ENCODE measurements around the gene NPLOC4.

Gene NPLOC4

DNA sequence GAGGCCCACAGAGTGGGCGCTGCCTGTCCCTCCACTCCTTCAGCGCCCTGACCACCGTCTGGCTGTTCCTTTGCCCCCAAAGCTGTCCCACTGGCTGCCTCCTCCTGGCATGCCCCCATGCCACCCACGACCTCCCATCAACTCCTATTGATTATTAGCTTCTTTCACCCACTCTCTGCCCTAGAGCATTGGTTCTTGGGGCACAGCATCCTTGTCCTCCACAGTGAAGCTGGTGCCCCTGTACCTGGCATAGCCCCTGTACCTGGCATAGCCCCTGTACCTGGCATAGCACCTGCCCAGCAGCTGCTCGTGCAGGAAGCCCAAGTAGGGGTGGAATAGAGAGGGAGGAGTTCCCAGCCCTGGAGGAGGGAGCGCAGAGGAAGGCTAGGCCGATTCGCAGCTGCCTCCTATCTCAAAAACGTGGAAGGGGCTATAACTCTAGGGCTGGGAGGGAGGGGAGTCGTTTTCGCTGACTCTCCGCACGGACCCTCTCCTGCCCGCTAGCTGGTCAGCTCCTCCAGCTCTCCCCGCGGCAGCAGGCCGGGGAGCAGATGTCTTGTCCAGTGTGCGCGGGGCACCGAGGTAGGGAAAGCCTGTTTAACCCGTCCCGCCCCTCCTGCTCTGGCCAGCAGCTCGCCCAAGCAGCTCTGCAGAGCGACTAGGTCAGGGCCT is 118.7 kb downstream of the NPLOC4 start:
- no peak for DNase-seq (ENCODE audit: low spot score)

DNA sequence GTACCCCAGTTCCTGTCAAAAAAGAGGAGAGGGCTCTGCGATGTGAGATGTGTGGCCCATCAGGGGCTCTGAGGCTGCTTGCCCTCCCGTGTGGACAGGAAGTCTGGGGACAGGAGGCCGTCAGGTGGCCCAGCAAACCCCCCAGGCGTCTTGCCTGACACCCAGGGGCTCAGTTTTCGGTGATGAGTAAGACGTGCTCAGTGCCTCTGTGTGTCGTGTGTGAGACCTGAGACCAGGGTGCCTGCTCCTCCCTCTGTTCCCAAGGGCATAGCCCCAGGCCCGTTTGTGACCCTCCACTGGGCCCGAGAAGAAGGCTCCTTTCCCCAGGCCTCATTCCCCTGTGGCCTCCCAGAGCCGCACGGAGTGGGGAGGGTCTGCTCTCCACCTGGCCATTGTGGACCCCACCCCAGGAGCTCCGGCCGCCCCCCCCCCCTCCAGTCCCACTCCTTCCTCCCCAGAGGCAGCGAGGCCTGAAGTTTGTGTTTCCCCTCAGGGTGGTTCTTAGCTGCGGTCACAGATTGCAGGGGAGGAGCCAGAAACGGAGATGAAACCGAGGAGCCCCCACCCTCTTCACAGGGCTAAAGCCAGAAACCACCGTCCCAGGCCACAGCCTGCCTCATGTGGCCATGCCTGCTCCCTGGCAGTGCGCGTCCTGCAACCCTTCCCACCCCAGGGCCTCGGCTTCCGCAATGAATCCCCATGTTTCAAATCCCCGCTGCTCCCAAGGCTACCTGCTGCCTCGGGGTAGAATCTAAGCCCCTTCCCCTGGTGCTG is 119.4 kb downstream of the NPLOC4 start:
- DNase-seq (ENCODE audit: low spot score): no peak

DNA sequence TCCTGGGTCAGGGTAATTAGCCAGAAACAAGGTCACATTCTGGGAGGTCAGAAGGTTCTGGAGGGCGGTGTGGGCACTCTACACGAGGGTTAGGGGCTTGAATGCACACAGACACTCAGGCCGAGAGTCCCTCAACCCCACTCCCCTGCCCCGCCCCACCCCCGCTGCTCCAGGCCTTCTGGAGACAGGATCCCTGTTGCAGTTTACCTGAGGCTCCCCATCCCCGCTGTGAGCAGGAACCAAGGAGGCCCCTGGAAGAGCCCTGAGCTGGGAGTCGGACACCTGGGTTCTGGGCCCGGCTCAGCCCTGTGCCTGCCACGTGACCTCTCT is 119.9 kb downstream of the NPLOC4 start:
- DNase-seq (ENCODE audit: low spot score): no peak

DNA sequence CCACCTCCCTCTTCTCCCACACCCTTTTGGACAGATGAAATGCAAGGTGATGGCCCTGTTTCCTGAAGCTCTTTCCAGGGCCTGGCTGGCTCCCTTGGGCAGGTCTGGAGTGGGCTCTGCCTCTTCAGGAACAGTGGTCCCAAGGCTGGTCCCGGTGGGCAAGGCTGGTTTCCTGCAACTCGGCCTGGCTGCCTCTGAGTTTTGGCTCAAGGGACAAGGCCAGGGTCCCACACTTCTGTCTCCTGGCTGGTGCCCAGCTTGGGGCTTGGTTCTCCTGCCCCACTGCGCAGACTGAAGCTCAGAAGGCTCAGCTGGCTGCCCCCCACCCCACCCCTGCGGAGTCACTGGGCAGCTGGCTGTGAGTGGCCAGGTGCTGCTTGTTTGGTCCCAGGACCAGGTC is 120.5 kb downstream of the NPLOC4 start:
- DNase-seq (ENCODE audit: low spot score): no peak

DNA sequence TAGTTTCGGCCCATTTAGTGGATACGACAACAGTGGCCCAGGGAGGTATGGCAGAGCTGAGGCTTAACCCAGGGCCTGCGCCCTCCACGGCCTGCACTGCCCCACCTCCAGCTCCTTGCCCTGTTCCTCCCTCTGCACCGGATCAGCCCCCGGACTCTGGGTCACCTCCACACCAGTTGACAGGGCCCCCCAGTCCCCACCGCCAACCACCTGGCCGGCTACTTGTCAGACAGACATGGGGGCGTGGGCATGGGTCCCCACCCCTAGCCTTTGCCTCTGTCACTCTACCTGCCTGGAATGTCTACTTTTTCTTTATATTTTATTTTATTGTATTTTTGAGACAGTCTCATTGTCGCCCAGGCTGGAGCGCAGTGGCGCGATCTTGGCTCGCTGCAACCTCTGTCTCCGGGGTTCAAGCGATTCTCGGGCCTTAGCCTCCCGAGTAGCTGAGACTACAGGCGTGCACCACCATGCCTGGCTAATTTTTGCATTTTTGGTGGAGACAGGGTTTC is 121.3 kb downstream of the NPLOC4 start:
- DNase-seq (ENCODE audit: low spot score): no peak

DNA sequence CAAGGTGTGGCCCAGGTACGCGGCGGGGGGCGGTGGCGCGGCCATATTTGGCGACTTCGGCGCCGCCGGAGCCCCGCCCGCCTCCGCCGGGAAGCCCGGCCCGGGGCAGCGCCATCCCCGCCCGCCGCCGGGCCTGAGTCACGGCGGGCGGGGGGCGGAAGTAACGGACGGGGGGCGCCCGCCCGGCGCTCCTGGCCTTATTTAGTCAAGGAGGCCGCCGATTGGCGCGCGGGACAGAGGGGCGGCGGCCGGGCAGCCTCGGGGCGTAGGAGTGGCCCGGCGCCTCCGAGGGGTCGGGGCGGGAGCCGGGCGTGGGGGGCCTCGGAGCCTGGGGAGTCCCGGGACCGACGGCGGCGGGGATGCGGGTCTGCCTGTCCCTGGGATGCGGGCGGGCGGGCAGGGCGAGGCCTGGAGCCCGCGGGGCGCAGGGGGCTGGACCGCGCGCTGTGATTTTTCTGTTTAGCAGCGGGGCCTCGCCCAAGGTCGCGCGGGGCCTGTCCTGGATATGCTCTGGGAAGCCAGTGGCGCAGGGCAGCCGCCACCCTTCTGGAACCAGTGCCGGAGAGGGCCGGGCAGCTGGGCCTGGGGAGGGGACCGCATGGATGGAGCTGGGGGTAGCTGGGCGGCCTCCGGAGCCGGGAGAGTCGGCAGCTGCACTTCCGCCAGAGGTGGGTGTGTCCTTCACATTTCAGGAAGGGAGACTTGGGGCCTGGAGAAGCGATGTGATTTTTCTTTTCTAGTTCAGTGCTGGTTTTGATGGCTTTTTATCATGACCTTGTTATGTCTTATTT is 122.0 kb downstream of the NPLOC4 start:
- DNase-seq (ENCODE audit: low spot score): peak; percentile 72

DNA sequence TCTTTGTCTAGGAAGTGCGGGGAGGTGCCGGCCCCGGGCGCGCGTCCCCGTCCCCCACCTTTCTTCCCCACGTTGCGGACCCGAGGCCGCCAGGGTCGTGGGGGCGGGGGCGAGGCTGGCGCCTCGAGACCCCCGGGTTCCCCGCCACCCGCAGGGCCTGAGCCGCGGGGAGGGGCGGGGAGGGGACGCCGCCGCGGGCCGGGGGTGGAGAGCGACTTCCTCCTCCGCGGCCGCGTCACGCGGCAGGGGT is 122.5 kb downstream of the NPLOC4 start:
- DNase-seq (ENCODE audit: low spot score): no peak

DNA sequence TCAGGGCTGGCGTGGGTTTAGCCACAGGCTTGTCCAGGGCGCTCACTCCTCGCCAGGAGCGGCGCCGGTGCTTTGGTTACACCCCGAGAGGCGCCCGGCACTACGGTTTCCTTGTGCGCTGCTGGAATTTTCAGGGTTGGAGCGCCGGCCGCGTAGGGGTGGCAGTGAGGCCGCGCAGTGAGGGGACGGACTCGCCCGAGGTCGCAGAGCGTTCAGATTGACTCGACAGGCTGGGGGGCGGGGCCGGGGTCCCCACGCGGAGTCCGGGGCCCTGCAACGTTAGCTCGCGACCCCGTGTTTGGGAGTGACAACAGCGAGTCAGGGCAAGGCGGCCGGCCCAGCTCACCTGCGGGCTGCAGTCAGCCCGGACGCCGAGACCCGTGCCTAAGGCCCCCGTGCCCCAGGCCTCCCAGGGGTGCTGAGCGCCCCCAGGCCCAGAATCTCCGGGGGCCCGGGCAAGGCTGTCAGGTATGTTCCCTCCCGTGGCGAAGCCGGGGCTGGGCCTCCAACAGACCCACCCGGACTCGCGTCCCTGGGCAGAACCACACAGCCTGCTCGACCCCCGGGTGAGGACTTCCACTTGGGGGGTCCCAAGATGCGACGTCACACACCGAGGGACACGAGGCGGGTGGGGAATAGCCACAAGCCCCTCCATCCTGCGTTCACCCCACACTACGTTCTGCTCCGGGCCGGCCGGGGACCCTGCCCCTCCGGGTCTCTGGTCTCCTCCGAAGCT is 123.0 kb downstream of the NPLOC4 start:
- no peak for DNase-seq (ENCODE audit: low spot score)

DNA sequence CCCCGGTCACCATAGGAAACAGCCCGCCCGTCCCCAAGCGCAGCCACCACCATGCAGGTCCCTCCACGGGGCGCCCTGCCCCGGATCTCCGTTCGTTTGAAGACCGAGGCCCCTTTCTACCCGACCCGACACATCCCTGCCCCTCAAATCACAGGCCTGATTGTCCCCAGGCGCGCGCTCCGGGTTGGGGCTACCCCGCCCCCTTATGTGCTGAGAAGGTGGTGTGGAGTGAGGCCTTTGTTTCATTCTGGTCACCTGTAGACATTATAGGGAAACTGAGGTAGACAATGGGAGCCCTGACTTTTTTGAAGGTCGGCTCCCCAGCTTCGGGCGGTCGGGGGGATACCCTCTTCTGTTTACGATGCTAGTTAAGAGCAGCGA is 123.5 kb downstream of the NPLOC4 start:
- peak; percentile 46 for DNase-seq (ENCODE audit: low spot score)

DNA sequence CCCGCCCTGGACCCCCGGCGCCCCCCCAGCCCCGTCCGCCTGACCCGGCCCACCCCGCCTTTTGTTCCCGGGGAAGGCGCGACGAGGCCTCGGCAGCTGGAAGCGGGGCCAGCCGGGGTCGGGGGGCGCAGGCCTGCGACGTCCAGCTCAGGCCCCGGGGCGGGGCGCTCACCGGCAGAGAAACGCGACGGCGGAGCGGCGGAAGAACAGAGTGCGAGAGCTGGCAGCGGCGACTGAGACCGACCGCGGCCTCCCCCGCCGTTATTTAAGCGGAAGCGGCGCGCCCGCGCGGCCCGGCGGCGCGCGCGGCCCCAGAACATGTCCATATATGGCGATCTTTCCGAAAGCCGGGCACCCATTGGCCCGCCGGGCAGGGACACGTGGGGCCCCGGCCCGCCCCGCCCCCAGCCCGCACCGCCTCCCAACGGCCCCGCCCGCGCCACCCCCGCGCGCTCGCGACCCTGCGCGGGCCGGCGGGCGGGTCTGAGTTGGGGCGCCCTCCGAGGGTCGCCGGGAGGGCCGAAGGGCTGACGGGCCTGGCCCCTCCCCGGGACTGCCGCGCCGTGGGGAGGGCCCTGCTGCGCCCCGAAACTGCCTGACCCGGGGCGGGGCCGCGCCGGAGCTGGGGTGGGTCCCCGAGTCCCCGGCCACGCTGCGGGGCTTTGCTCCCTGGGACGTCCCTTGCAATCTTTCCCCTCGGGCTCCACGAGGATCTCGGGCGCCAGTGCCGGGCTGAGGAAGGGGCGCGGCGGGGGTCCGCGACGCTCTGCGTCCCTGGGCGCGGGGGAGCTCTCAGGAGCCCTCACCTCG is 124.1 kb downstream of the NPLOC4 start, which contains the start of gene ACTG1:
Gene ACTG1 (minus strand): TSS at position 238 of the 810 bp plus-strand sequence. CDS start 445 bp downstream, outside the sequence.
- DNase-seq (ENCODE audit: low spot score): no peak

DNA sequence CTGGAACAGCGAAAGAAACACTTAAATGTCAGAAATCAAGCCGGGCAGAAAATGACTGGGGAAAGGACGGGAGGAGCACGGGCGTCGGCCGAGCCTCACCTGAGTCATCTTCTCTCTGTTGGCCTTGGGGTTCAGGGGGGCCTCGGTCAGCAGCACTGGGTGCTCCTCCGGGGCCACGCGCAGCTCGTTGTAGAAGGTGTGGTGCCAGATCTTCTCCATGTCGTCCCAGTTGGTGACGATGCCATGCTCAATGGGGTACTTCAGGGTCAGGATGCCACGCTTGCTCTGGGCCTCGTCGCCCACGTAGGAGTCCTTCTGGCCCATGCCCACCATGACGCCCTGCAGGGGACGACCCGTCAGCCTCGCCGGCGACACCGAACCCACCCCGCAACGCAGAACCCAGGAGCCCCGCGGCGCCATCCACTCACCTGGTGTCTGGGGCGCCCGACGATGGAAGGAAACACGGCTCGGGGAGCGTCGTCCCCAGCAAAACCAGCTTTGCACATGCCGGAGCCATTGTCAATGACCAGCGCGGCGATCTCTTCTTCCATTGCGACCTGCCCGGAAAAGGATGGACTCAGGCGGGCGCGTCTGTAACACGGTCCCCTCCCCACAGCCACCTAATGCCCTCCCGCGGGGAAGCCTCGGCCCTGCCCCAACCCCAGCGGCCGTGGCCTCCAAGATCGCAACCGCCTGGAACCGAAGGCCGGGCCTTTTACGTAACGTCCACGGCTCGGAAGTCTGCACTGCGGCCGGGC is 124.9 kb downstream of the NPLOC4 start:
- DNase-seq (ENCODE audit: low spot score): no peak

DNA sequence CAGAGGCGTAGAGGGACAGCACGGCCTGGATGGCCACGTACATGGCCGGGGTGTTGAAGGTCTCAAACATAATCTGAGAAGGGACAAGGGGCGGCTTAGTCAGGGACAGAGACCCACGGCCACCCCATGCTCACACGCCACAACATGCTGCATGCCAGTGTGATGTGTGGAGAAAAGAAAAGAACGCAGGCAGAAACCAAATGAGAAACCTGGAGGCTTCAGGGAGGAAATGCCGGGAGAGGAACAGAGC is 125.4 kb downstream of the NPLOC4 start:
- no peak for DNase-seq (ENCODE audit: low spot score)

DNA sequence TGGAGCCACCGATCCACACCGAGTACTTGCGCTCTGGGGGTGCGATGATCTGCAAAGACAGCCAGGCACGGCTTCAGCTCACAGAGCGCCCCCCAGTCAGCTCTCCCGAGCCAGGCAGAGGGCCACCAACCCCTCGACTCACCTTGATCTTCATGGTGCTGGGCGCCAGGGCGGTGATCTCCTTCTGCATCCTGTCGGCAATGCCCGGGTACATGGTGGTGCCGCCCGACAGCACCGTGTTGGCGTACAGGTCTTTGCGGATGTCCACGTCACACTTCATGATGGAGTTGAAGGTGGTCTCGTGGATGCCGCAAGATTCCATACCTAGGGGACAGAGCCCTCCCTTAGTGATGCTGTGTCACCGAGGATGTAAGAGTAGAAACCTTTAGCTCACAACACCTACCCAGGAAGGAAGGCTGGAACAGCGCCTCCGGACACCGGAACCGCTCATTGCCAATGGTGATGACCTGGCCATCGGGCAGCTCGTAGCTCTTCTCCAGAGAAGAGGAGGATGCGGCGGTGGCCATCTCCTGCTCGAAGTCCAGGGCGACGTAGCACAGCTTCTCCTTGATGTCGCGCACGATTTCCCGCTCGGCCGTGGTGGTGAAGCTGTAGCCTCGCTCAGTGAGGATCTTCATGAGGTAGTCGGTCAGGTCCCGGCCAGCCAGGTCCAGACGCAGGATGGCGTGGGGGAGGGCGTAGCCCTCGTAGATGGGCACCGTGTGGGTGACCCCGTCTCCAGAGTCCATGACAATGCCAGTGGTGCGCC is 125.9 kb downstream of the NPLOC4 start:
- no peak for DNase-seq (ENCODE audit: low spot score)

DNA sequence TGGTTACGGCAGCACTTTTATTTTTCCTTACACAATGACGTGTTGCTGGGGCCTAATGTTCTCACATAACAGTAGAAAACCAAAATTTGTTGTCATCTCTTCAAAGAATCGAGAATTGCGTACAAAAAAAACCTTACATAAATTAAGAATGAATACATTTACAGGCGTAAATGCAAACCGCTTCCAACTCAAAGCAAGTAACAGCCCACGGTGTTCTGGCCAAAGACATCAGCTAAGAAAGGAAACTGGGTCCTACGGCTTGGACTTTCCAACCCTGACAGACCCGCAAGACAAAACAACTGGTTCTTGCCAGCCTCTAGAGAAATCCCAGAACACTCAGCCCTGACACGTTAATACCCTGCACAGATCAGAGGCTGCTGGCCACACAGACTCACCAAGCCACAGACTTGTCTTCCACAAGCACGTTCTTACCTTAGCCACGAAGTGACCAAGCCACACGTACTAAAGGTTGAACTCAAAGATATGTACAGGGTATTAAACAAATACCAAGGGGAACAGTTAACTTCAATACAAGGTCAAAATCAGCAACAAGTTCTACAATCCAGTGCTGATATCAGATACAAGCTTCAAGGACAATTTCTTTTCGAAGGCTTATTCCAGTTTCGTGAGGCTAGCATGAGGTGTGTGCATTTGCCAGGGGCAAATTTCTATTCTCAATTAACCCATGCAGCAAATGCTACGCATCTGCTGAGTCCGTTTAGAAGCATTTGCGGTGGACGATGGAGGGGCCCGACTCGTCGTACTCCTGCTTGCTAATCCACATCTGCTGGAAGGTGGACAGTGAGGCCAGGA is 126.7 kb downstream of the NPLOC4 start:
- no peak for DNase-seq (ENCODE audit: low spot score)

DNA sequence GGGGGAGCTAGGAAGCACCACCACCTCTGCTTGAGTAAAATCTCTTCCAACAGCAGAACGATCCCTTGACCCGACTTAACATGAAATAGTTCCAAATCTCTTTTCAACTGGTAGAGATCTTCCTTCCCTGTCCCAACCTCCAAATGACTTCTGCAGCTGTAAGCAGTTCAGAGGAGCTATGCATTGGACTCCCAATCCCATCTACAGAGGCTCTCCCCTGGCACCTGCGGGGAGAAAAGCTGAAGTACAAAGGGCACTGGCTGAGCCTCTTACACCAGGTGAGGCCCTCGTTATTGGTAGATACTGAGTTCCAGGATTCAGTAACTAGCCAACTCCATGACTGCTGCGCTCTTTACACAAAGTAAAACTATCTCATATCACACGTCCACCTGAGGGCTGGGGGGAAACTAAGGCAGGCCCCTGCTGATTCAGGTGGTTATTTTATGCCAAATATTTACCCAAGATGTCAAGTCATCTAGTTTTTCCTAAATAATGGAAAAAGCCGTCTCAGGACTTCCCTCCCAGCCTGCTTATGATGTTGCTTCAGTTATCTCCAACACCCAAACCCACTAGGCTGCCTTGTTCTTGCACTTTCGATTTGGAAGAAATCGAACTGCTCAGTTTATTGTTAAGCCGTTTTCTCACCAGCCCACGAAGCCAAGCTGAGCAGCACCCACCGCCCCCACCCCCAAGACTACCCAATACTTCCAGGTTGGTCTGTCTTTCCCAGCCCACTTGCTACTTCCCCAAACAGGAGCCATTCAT is 127.5 kb downstream of the NPLOC4 start:
- DNase-seq (ENCODE audit: low spot score): no peak

DNA sequence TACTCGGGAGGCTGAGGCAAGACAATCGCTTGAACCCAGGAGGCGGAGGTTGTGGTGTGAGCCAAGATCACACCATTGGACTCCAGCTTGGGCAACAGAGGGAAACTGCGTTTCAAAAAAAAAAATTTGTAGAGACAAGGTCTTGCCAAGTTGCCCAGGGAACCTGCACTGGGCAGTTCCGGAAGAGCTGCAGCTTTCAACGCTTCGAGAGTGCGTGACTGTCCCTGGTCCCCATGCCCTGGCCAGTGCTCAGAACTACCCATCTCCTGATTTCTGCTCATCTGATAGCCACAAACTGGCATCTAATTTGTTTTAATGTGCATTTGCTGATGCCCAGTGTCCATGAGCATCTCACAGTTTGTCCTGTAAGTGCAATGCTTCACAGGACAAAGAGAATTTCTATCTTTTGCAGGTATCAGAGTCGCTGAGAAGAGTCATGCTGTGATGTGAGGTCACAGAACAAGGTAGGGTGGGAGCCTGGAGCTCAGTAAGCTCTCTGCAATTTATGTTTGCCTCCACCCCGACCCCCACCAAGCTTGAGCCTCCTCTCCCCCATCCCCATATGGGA is 128.2 kb downstream of the NPLOC4 start:
- DNase-seq (ENCODE audit: low spot score): no peak

Data from kidney capillary endothelial cell (primary cell).